ENCODE data around the gene PLXNA1. TPM values are rescaled to one million over a fixed set of nuclear protein-coding genes. Genes with fewer than 3 reads are reported as not detected.

PLXNA1 gene
- 67.8 and 84.7 TPM in 2 replicates for total RNA-seq

DNA sequence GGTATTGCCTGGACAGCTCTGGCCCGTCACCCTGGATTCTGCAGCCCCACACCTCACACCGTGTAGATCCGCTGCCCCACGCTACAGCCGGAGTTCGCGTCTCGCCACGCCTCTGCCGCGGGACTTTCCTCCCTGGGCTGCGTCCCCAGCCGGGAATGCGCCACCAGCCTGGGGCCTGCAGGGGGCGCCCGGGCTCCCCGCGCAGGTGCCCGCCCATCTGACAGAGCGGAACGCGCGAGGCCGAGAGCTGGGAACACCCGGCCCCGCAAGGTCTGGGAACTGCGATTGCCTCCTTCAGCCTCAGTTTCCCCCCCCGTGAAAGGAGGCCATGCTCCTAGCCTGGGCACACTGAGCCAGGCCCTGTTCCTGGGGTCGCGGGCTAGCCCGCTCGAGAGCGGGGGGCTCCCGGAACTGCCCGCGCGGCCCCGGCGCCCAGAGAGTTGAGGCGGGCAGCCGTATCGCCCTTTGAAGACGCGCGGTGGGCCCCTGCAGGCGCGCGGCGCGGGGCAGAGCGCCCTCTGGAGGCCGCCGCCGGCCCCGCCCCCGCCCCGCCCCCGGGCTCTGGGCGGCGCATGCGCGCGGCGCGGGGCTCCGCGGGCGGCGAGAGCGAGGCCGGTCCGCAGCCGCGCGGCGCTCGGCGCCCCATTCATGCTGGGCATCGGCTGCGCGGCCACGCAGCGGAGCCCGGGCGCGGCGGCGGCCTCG is at the start of gene PLXNA1:
PLXNA1 (plus strand) TSS at position 645 of the 705 bp plus-strand sequence. CDS start 5,479 bp downstream, outside the sequence.

Other genes starting within 250 kb of the PLXNA1 start
- not detected in 2 replicates for gene PRR23E, start 210.0 kb downstream of the PLXNA1 start, total RNA-seq

All from airway epithelial cell (primary cell).